C4-2B (cell line): ENCODE data around the gene GIPC1.

ENCODE experiments used
- CTCF ChIP-seq: fragments of 450-650 bp; conservative IDR thresholded peaks from 2 replicates; pipeline ENCODE4 v1.5.1; 2017; ENCODE audit warnings: mild to moderate bottlenecking
- ZFX ChIP-seq: fragments of 450-650 bp; IDR thresholded peaks from 2 replicates; pipeline ENCODE4 v1.6.1; 2017

GRCh38 chr19:14475251-14476073 lies 20.5 kb downstream of the GIPC1 start, which contains the start of gene PTGER1:
- TF ChIP-seq CTCF (no peak; the same call in 1 of the 2 replicates), ZFX (no peak)
